Nephron (organoid): ENCODE results near the gene NCDN.
A peak's percentile ranks its signal among the peaks of the same experiment; 100 is the strongest.

Experiments
- H3K27ac Mint-ChIP-seq, 3 experiments: 2 replicates each; pipeline ENCODE4 v1.8.0; 2020; ENCODE audit warnings: mixed read lengths in 3 of 3, mild to moderate bottlenecking in 2 of 3, moderate library complexity in 1 of 3
- H3K27me3 Mint-ChIP-seq: 2 replicates; pipeline ENCODE4 v1.8.0; 2021; ENCODE audit warnings: low read depth, mild to moderate bottlenecking, moderate library complexity, mixed read lengths
- H3K36me3 Mint-ChIP-seq: 2 replicates; pipeline ENCODE4 v1.8.0; 2020; ENCODE audit warnings: low read depth, mixed read lengths
- H3K4me1 Mint-ChIP-seq: 2 replicates; pipeline ENCODE4 v1.8.0; 2020; ENCODE audit warnings: mixed read lengths
- H3K4me3 Mint-ChIP-seq, 3 experiments: 2 replicates each; pipeline ENCODE4 v1.8.0; 2020; ENCODE audit warnings: mild to moderate bottlenecking in 3 of 3, mixed read lengths in 3 of 3, moderate library complexity in 2 of 3
- H3K9me3 Mint-ChIP-seq: 2 replicates; pipeline ENCODE4 v1.8.0; 2020; ENCODE audit warnings: mixed read lengths
- CTCF ChIP-seq, 3 experiments: fragments of 200-600 bp; sonication (generic); IDR thresholded peaks; one replicate each; pipeline ENCODE4 v1.5.0; 2021; ENCODE audit warnings: antibody characterized with exemption in 3 of 3; ENCODE audit not compliant: unreplicated experiment in 3 of 3

The NCDN gene

GRCh38 chr1:35564037-35564883, 6.7 kb downstream of the NCDN start:
- Mint-ChIP-seq H3K9me3 (no peaks in the 10 kb centered on the region), H3K4me1 (peaks cover 31% of the 10 kb centered on the region), H3K27ac (no peak overlapping the region), H3K36me3 (peaks cover 17% of the 10 kb centered on the region), H3K4me3 (no peak overlapping the region), H3K27me3 (peaks cover 12% of the 10 kb centered on the region)
- TF ChIP-seq CTCF (IDR thresholded peaks at IDR 0.05; ENCODE audit: unreplicated experiment in 3 of 3): peak; percentile 59 to 67 (median 63)

- Mint-ChIP-seq H3K36me3 (peaks cover 17% of the 10 kb centered on the region), H3K9me3 (no peaks in the 10 kb centered on the region), H3K27ac (no peak overlapping the region), H3K4me3 (no peak overlapping the region), H3K4me1 (peaks cover 22% of the 10 kb centered on the region), H3K27me3 (peaks cover 19% of the 10 kb centered on the region)
- TF ChIP-seq CTCF (IDR thresholded peaks at IDR 0.05; ENCODE audit: unreplicated experiment in 3 of 3): peak; percentile 4 to 17 (median 7)
Measured at GRCh38 chr1:35564884-35565741, 7.5 kb downstream of the NCDN start.

- no peak for TF ChIP-seq CTCF (IDR thresholded peaks at IDR 0.05; ENCODE audit: unreplicated experiment in 3 of 3)
- Mint-ChIP-seq H3K4me1 (peaks cover 28% of the 10 kb centered on the region), H3K36me3 (peaks cover 17% of the 10 kb centered on the region), H3K27ac (no peak overlapping the region), H3K9me3 (no peaks in the 10 kb centered on the region), H3K4me3 (no peak overlapping the region), H3K27me3 (peaks cover 25% of the 10 kb centered on the region)
Measured at GRCh38 chr1:35565742-35566133, 8.1 kb downstream of the NCDN start.

GRCh38 chr1:35567947-35568558, 10.5 kb downstream of the NCDN start:
- peaks cover 27% of the 10 kb centered on the region for H3K4me1 Mint-ChIP-seq
- peaks cover 48% of the 10 kb centered on the region for H3K27me3 Mint-ChIP-seq
- no peaks in the 10 kb centered on the region for H3K9me3 Mint-ChIP-seq
- no peak for TF ChIP-seq CTCF (IDR thresholded peaks at IDR 0.05; ENCODE audit: unreplicated experiment in 3 of 3)
- H3K4me3 Mint-ChIP-seq: no peak overlapping the region
- peaks cover 10% of the 10 kb centered on the region for H3K36me3 Mint-ChIP-seq
- no peak overlapping the region for H3K27ac Mint-ChIP-seq

- Mint-ChIP-seq H3K36me3 (peaks cover 10% of the 10 kb centered on the region), H3K27ac (no peak overlapping the region), H3K4me1 (peaks cover 27% of the 10 kb centered on the region), H3K27me3 (peaks cover 55% of the 10 kb centered on the region), H3K4me3 (no peak overlapping the region), H3K9me3 (no peaks in the 10 kb centered on the region)
- peak; percentile 82 to 89 (median 89) for TF ChIP-seq CTCF (IDR thresholded peaks at IDR 0.05; ENCODE audit: unreplicated experiment in 3 of 3)
Measured at GRCh38 chr1:35568975-35569395, 11.4 kb downstream of the NCDN start.
